Activated CD4-positive, alpha-beta T cell treated with anti-CD3 and anti-CD28 coated beads, Interleukin-2, amount 50 U/mL, for 4 hours (primary cell): Measurements from ENCODE around the gene EPHX1.

Experiments used
- DNase-seq, 2 experiments: peaks; one replicate each; pipeline ENCODE4 v3.0.0-alpha.2; 2020

Gene EPHX1

GRCh38 chr1:225844236-225845061 is 34.5 kb downstream of the EPHX1 start:
- DNase-seq = no peak

GRCh38 chr1:225845097-225845496 is 35.2 kb downstream of the EPHX1 start:
- DNase-seq = no peak

- DNase-seq = peak; percentile 17 to 18
Observed at GRCh38 chr1:225845571-225846259, 35.8 kb downstream of the EPHX1 start.

- no peak for DNase-seq
Observed at GRCh38 chr1:225846331-225847310, 36.7 kb downstream of the EPHX1 start.

- no peak for DNase-seq
Observed at GRCh38 chr1:225847610-225848009, 37.7 kb downstream of the EPHX1 start.

GRCh38 chr1:225848030-225848955 is 38.4 kb downstream of the EPHX1 start:
- DNase-seq = no peak

GRCh38 chr1:225849925-225850324 is 40.0 kb downstream of the EPHX1 start:
- no peak for DNase-seq

GRCh38 chr1:225850370-225850769 is 40.4 kb downstream of the EPHX1 start:
- no peak for DNase-seq

- DNase-seq = no peak
Observed at GRCh38 chr1:225851805-225852204, 41.9 kb downstream of the EPHX1 start.

GRCh38 chr1:225852413-225853124 is 42.6 kb downstream of the EPHX1 start:
- no peak for DNase-seq

GRCh38 chr1:225853441-225853840 is 43.5 kb downstream of the EPHX1 start:
- DNase-seq = no peak

- no peak for DNase-seq
Observed at GRCh38 chr1:225855503-225856300, 45.8 kb downstream of the EPHX1 start.

- no peak for DNase-seq
Observed at GRCh38 chr1:225857256-225857655, 47.3 kb downstream of the EPHX1 start.

GRCh38 chr1:225859151-225859550 is 49.2 kb downstream of the EPHX1 start:
- no peak for DNase-seq

GRCh38 chr1:225860107-225860506 is 50.2 kb downstream of the EPHX1 start:
- DNase-seq = no peak

GRCh38 chr1:225860876-225861441 is 51.0 kb downstream of the EPHX1 start:
- no peak for DNase-seq

- no peak for DNase-seq
Observed at GRCh38 chr1:225861834-225862580, 52.1 kb downstream of the EPHX1 start.

GRCh38 chr1:225862581-225862950 is 52.6 kb downstream of the EPHX1 start:
- no peak for DNase-seq

GRCh38 chr1:225863167-225863566 is 53.2 kb downstream of the EPHX1 start:
- DNase-seq = no peak
